GM12892 (cell line): ENCODE measurements around the gene FUBP3.

Experiments used
- POLR2A ChIP-seq: IDR thresholded peaks from 2 replicates; pipeline ENCODE4 v1.6.1; 2011; ENCODE audit warnings: low read depth, low read length, control low read depth
- POLR2AphosphoS5 ChIP-seq: IDR thresholded peaks from 2 replicates; pipeline ENCODE4 v1.6.1; 2011; ENCODE audit warnings: low read depth, low read length, control low read depth
- TAF1 ChIP-seq: IDR thresholded peaks from 2 replicates; pipeline ENCODE4 v1.6.1; 2011; ENCODE audit warnings: low read depth, mild to moderate bottlenecking, control low read depth, low read length, borderline replicate concordance

DNA sequence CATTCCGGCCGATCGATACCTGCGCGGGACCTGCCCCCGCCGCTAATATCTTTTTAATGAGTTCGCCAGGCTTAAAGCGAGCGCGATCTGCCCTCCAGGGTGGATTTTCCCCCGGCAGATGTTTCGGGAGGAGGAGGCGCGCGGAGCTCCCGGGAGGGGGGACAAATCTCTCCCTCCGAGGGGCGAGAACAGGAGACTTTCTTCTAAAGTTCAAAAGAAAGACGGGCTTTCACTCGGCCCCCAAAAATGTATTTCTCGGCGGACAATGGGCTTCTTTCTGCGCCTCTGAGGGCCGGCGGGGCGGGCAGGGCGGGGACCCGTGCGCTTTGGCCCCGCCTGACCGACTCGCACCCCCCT is 80.9 kb downstream of the FUBP3 start:
- TF ChIP-seq POLR2A: no peak
- no peak for TF ChIP-seq POLR2AphosphoS5
- TF ChIP-seq TAF1: no peak
